ENCODE measurements around the gene NT5C1B. TPM values are rescaled to one million over a fixed set of nuclear protein-coding genes. Genes with fewer than 3 reads are reported as not detected.
A peak's percentile ranks its signal among the peaks of the same experiment; 100 is the strongest.

NT5C1B gene
- polyA plus RNA-seq, 2 of the 4 experiments (the other 2 are of a cell fraction), result not detected

GRCh38 chr2:18514526-18515461 is 74.6 kb downstream of the NT5C1B start:
- ATAC-seq, result peak in 1 of 2 experiments; percentile 47; a peak in 3 of 6 replicates
- no peak overlapping the region for H3K27ac ChIP-seq
- POLR2A ChIA-PET, result no interaction called here
- TF ChIP-seq RNF2 (IDR thresholded peaks at IDR 0.05; ENCODE audit: borderline replicate concordance, low read depth), result no peak
- no peak for TF ChIP-seq BHLHE40 (IDR thresholded peaks at IDR 0.05; ENCODE audit: low read depth, low read length)
- no peak for TF ChIP-seq CTCF (IDR thresholded peaks at IDR 0.05)
- no peak for TF ChIP-seq HEYL (CRISPR knock-in tag; IDR thresholded peaks at IDR 0.05)
- TF ChIP-seq HOXA7 (CRISPR knock-in tag; IDR thresholded peaks at IDR 0.05), result no peak
- no peak for TF ChIP-seq HOXB13 (CRISPR knock-in tag; IDR thresholded peaks at IDR 0.05; ENCODE audit: low read depth)
- TF ChIP-seq SREBF2 (IDR thresholded peaks at IDR 0.05), result no peak
- no peak for TF ChIP-seq GATA3 (IDR thresholded peaks at IDR 0.05; ENCODE audit: borderline replicate concordance)
- no peak for FAIRE-seq
- H3K9me3 ChIP-seq, result no peaks in the 10 kb centered on the region
- no peak for DNase-seq (ENCODE audit: low read depth in 1 of 2, low spot score in 1 of 2)
- no peak overlapping the region for H3K4me2 ChIP-seq
- CTCF ChIA-PET, result interaction anchor here (0.7 to 1.2 kb wide), 2 partner anchors 227 to 297 kb away, joined by 3 read pairs; no protein-coding TSS in a partner anchor
- H3K4me1 ChIP-seq, result no peaks in the 10 kb centered on the region
- H3K4me3 ChIP-seq, result no peak overlapping the region
- 37% methylated on average over 4 of the region's 4 CpGs for WGBS (ENCODE audit: missing lambda C conversion rate)

Small RNA genes lying within 50 kb of the gene (small RNA-seq; reads per million reads assigned to genes)
- 0 reads per million in 6 experiments for gene RNU6-1215P

Other genes with a start within 250 kb of the NT5C1B start
- gene RDH14, start 28.9 kb downstream of the NT5C1B start, polyA plus RNA-seq (2011; rRNA removed), result 42.2 and 44.5 TPM in 2 replicates
- 32.2 to 37.0 TPM (median 36.2 TPM) in 3 replicates for gene RDH14, start 28.9 kb downstream of the NT5C1B start, polyA plus RNA-seq (2017; fragmentation: RNase III; extraction: RNeasy Plus Mini Kit Qiagen cat#74134 plus additional on column Dnase treatment)

All from A549 (cell line).